Panc1 (cell line): ENCODE results near the gene NCK2. TPM values are rescaled to one million over a fixed set of nuclear protein-coding genes. Genes with fewer than 3 reads are reported as not detected.

Source experiments
- ATAC-seq: fragments of 200-7000 bp; cut with Tn5 transposase; 2 replicates; pipeline ENCODE4 v1.9.1; 2020; ENCODE audit warnings: mild to moderate bottlenecking, moderate library complexity
- BruUV-seq: library from RNA; stranded (reverse); fragments of 400-500 nt; replicated peaks from 2 replicates; lab custom pipeline; 2021; lab: Mats Ljungman, UMichigan
- CTCF ChIA-PET: fragments of 300-600 bp; sonication (Branson Sonifier 250); formaldehyde crosslinking; loops from one replicate; lab custom pipeline; 2022; ENCODE audit warnings: antibody characterized with exemption; lab: Charles Lee
- POLR2A ChIA-PET: fragments of 300-600 bp; sonication (Branson Sonifier 250); formaldehyde crosslinking; loops from one replicate; lab custom pipeline; 2022; ENCODE audit warnings: antibody characterized with exemption; lab: Charles Lee
- DNase-seq: peaks from one replicate; pipeline ENCODE4 v3.0.0-alpha.2; 2010; ENCODE audit warnings: low read depth, low spot score
- H3K27ac ChIP-seq: 2 replicates; pipeline ENCODE4 v1.5.1; 2011; ENCODE audit warnings: mild to moderate bottlenecking, low read length, inconsistent platforms
- H3K27me3 ChIP-seq: fragments of 200-500 bp; sonication (Bioruptor generic); 2 replicates; pipeline ENCODE4 v1.6.0; 2014; ENCODE audit warnings: low read length, inconsistent platforms; ENCODE audit not compliant: control insufficient read depth, insufficient read depth
- H3K36me3 ChIP-seq: fragments of 200-500 bp; sonication (Bioruptor generic); 2 replicates; pipeline ENCODE4 v1.5.1; 2014; ENCODE audit warnings: inconsistent platforms, mild to moderate bottlenecking, low read length, moderate library complexity; ENCODE audit not compliant: control insufficient read depth, insufficient read depth
- H3K4me1 ChIP-seq: 2 replicates; pipeline ENCODE4 v1.5.1; 2011; ENCODE audit warnings: inconsistent platforms, mild to moderate bottlenecking, low read length, moderate library complexity; ENCODE audit not compliant: control insufficient read depth, insufficient read depth
- H3K4me3 ChIP-seq, 2 experiments: 2 replicates each; pipeline ENCODE4 v1.5.1; 2011 to 2012; ENCODE audit warnings: low read depth in 2 of 2, low read length in 2 of 2, mild to moderate bottlenecking in 2 of 2, inconsistent platforms in 1 of 2, moderate library complexity in 1 of 2
- H3K9me3 ChIP-seq: fragments of 200-500 bp; sonication (Bioruptor generic); 2 replicates; pipeline ENCODE4 v1.5.1; 2014; ENCODE audit warnings: low read depth, mild to moderate bottlenecking, inconsistent platforms, low read length, moderate library complexity; ENCODE audit not compliant: control insufficient read depth, insufficient read depth
- POLR2AphosphoS5 ChIP-seq: IDR thresholded peaks from 2 replicates; pipeline ENCODE4 v1.6.1; 2012; ENCODE audit warnings: mild to moderate bottlenecking, low read depth, low read length, moderate library complexity
- SIN3A ChIP-seq: IDR thresholded peaks from 2 replicates; pipeline ENCODE4 v1.6.1; 2012; ENCODE audit warnings: low read depth, mild to moderate bottlenecking, low read length, moderate library complexity, borderline replicate concordance; ENCODE audit not compliant: insufficient read depth
- TCF7L2 ChIP-seq: IDR thresholded peaks from 2 replicates; pipeline ENCODE4 v1.6.1; 2011; ENCODE audit warnings: mild to moderate bottlenecking, low read depth, low read length, inconsistent platforms
- in situ Hi-C: cut with HindIII; loops from 2 replicates; pipeline ENCODE4 v1.10.0; 2016; ENCODE audit warnings: low sequenced_read_pairs, low pct_unique_long_range_greater_than_20kb
- intact Hi-C: fragments of 100-400 bp; cut with micrococcal nuclease; formaldehyde crosslinking; loops from one replicate; pipeline ENCODE4 v1.10.0; 2022; ENCODE audit not compliant: unreplicated experiment
- total RNA-seq: library from RNA; stranded (reverse); gene quantifications from one replicate; pipeline ENCODE4 v1.2.1, GENCODE V29; 2021; ENCODE audit not compliant: unreplicated experiment
- TF ChIP-seq, protein P1 (sequence below), 2 experiments: IDR thresholded peaks; 2 replicates each; pipeline ENCODE4 v1.6.1; 2011 to 2012; ENCODE audit warnings: low read depth in 2 of 2, control low read depth in 1 of 2, low read length in 1 of 2, mild to moderate bottlenecking in 1 of 2, moderate library complexity in 1 of 2; ENCODE audit not compliant: insufficient read depth in 1 of 2
- TF ChIP-seq, protein P2 (sequence below): fragments of 450-650 bp; IDR thresholded peaks from 2 replicates; pipeline ENCODE4 v1.5.1; 2017; ENCODE audit warnings: mild to moderate bottlenecking

Gene NCK2
- total RNA-seq, 1 experiment from 2014 or later, result 60.7 TPM

- no TSS peak for BruUV-seq
- DNase-seq (no peak), ATAC-seq (no peak)
- H3K27ac ChIP-seq, result no peak overlapping the region
- CTCF ChIA-PET, result no interaction called here
- POLR2A ChIA-PET, result no interaction called here
- H3K4me3 ChIP-seq, result no peak overlapping the region
- intact Hi-C loops, result no loop called here
- no peaks in the 10 kb centered on the region for H3K36me3 ChIP-seq
- H3K9me3 ChIP-seq, result no peaks in the 10 kb centered on the region
- H3K27me3 ChIP-seq, result no peaks in the 10 kb centered on the region
- no peaks in the 10 kb centered on the region for H3K4me1 ChIP-seq
- TF ChIP-seq SIN3A (no peak), POLR2AphosphoS5 (no peak), TCF7L2 (no peak)
- TF ChIP-seq, protein P1, sequence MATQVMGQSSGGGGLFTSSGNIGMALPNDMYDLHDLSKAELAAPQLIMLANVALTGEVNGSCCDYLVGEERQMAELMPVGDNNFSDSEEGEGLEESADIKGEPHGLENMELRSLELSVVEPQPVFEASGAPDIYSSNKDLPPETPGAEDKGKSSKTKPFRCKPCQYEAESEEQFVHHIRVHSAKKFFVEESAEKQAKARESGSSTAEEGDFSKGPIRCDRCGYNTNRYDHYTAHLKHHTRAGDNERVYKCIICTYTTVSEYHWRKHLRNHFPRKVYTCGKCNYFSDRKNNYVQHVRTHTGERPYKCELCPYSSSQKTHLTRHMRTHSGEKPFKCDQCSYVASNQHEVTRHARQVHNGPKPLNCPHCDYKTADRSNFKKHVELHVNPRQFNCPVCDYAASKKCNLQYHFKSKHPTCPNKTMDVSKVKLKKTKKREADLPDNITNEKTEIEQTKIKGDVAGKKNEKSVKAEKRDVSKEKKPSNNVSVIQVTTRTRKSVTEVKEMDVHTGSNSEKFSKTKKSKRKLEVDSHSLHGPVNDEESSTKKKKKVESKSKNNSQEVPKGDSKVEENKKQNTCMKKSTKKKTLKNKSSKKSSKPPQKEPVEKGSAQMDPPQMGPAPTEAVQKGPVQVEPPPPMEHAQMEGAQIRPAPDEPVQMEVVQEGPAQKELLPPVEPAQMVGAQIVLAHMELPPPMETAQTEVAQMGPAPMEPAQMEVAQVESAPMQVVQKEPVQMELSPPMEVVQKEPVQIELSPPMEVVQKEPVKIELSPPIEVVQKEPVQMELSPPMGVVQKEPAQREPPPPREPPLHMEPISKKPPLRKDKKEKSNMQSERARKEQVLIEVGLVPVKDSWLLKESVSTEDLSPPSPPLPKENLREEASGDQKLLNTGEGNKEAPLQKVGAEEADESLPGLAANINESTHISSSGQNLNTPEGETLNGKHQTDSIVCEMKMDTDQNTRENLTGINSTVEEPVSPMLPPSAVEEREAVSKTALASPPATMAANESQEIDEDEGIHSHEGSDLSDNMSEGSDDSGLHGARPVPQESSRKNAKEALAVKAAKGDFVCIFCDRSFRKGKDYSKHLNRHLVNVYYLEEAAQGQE (IDR thresholded peaks at IDR 0.05; ENCODE audit: insufficient read depth in 1 of 2, low read depth in 2 of 2, low read length in 1 of 2), result no peak
- TF ChIP-seq, protein P2, sequence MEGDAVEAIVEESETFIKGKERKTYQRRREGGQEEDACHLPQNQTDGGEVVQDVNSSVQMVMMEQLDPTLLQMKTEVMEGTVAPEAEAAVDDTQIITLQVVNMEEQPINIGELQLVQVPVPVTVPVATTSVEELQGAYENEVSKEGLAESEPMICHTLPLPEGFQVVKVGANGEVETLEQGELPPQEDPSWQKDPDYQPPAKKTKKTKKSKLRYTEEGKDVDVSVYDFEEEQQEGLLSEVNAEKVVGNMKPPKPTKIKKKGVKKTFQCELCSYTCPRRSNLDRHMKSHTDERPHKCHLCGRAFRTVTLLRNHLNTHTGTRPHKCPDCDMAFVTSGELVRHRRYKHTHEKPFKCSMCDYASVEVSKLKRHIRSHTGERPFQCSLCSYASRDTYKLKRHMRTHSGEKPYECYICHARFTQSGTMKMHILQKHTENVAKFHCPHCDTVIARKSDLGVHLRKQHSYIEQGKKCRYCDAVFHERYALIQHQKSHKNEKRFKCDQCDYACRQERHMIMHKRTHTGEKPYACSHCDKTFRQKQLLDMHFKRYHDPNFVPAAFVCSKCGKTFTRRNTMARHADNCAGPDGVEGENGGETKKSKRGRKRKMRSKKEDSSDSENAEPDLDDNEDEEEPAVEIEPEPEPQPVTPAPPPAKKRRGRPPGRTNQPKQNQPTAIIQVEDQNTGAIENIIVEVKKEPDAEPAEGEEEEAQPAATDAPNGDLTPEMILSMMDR, result no peak
- in situ Hi-C loops, result no loop called here
These were observed 136.8 kb downstream of the NCK2 start for GRCh38 chr2:105881286-105882136.

- POLR2A ChIA-PET, result no interaction called here
- DNase-seq, result no peak
- no peaks in the 10 kb centered on the region for H3K27me3 ChIP-seq
- no peaks in the 10 kb centered on the region for H3K4me1 ChIP-seq
- CTCF ChIA-PET, result no interaction called here
- BruUV-seq, result no TSS peak
- intact Hi-C loops (no loop called here), in situ Hi-C loops (no loop called here)
- H3K4me3 ChIP-seq, result no peak overlapping the region
- no peaks in the 10 kb centered on the region for H3K36me3 ChIP-seq
- TF ChIP-seq SIN3A (no peak), TCF7L2 (no peak), POLR2AphosphoS5 (no peak)
- TF ChIP-seq, protein P1 (IDR thresholded peaks at IDR 0.05; ENCODE audit: insufficient read depth in 1 of 2, low read depth in 2 of 2, low read length in 1 of 2), result no peak
- TF ChIP-seq, protein P2, result no peak
- no peak overlapping the region for H3K27ac ChIP-seq
- ATAC-seq, result no peak
- H3K9me3 ChIP-seq, result no peaks in the 10 kb centered on the region
These were observed 137.6 kb downstream of the NCK2 start for GRCh38 chr2:105882341-105882740.
